Nephron (organoid): ENCODE results near the gene LAMB2.

Source experiments
- H3K27ac Mint-ChIP-seq, 3 experiments: 2 replicates each; pipeline ENCODE4 v1.8.0; 2020; ENCODE audit warnings: mixed read lengths in 3 of 3, mild to moderate bottlenecking in 2 of 3, moderate library complexity in 1 of 3
- H3K27me3 Mint-ChIP-seq: 2 replicates; pipeline ENCODE4 v1.8.0; 2021; ENCODE audit warnings: low read depth, mild to moderate bottlenecking, moderate library complexity, mixed read lengths
- H3K36me3 Mint-ChIP-seq: 2 replicates; pipeline ENCODE4 v1.8.0; 2020; ENCODE audit warnings: low read depth, mixed read lengths
- H3K4me1 Mint-ChIP-seq: 2 replicates; pipeline ENCODE4 v1.8.0; 2020; ENCODE audit warnings: mixed read lengths
- H3K4me3 Mint-ChIP-seq, 3 experiments: 2 replicates each; pipeline ENCODE4 v1.8.0; 2020; ENCODE audit warnings: mild to moderate bottlenecking in 3 of 3, mixed read lengths in 3 of 3, moderate library complexity in 2 of 3
- H3K9me3 Mint-ChIP-seq: 2 replicates; pipeline ENCODE4 v1.8.0; 2020; ENCODE audit warnings: mixed read lengths
- CTCF ChIP-seq, 3 experiments: fragments of 200-600 bp; sonication (generic); IDR thresholded peaks; one replicate each; pipeline ENCODE4 v1.5.0; 2021; ENCODE audit warnings: antibody characterized with exemption in 3 of 3; ENCODE audit not compliant: unreplicated experiment in 3 of 3

The LAMB2 gene

GRCh38 chr3:49135499-49135898 lies 2.6 kb upstream of the LAMB2 start:
- peak overlapping the region; percentile 98 to 99 (median 98) for H3K4me3 Mint-ChIP-seq
- no peak for TF ChIP-seq CTCF (IDR thresholded peaks at IDR 0.05; ENCODE audit: unreplicated experiment in 3 of 3)
- H3K36me3 Mint-ChIP-seq = peaks cover 4% of the 10 kb centered on the region
- peaks cover 15% of the 10 kb centered on the region for H3K4me1 Mint-ChIP-seq
- peak overlapping the region; percentile 57 to 98 (median 94) for H3K27ac Mint-ChIP-seq
- H3K27me3 Mint-ChIP-seq = peaks cover 5% of the 10 kb centered on the region
- no peaks in the 10 kb centered on the region for H3K9me3 Mint-ChIP-seq

- Mint-ChIP-seq H3K4me1 (peaks cover 16% of the 10 kb centered on the region), H3K27ac (peak overlapping the region; percentile 57 to 98 (median 94)), H3K4me3 (peak overlapping the region; percentile 98 to 99 (median 98)), H3K36me3 (peaks cover 8% of the 10 kb centered on the region), H3K9me3 (no peaks in the 10 kb centered on the region), H3K27me3 (no peaks in the 10 kb centered on the region)
- TF ChIP-seq CTCF (IDR thresholded peaks at IDR 0.05; ENCODE audit: unreplicated experiment in 3 of 3) = no peak
Observed at GRCh38 chr3:49134471-49135265, 1.8 kb upstream of the LAMB2 start.

- Mint-ChIP-seq H3K9me3 (no peaks in the 10 kb centered on the region), H3K4me3 (peak overlapping the region; percentile 98 to 99 (median 98)), H3K4me1 (peaks cover 19% of the 10 kb centered on the region), H3K27ac (peak overlapping the region; percentile 77 to 98 (median 88)), H3K27me3 (no peaks in the 10 kb centered on the region), H3K36me3 (peaks cover 19% of the 10 kb centered on the region)
- TF ChIP-seq CTCF (IDR thresholded peaks at IDR 0.05; ENCODE audit: unreplicated experiment in 3 of 3) = no peak
Observed at GRCh38 chr3:49133226-49133951, 539 bp upstream of the LAMB2 start.

DNA sequence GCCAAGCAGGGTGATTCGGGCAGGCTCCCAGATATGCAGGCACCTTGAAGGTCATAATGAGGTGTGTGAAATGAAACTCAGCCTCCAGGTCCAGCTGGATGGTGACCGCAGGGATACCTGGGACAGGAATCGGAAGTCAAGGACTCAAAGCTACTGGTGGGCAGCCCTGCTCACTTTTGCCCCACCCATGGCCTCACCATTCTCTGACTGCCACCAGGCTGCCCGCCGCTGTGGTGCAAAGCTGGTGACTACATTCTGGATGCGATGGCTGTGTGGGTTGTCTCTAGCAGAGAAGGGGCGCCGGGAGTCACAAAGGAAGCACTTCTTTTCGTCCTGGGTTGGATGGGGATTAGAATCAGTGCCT lies 795 bp downstream of the LAMB2 start:
- Mint-ChIP-seq H3K36me3 (peaks cover 19% of the 10 kb centered on the region), H3K4me3 (peak overlapping the region; percentile 98 to 99 (median 98)), H3K4me1 (peaks cover 19% of the 10 kb centered on the region), H3K9me3 (no peaks in the 10 kb centered on the region), H3K27ac (peak overlapping the region; percentile 77 to 98 (median 80)), H3K27me3 (no peaks in the 10 kb centered on the region)
- TF ChIP-seq CTCF (IDR thresholded peaks at IDR 0.05; ENCODE audit: unreplicated experiment in 3 of 3) = no peak

DNA sequence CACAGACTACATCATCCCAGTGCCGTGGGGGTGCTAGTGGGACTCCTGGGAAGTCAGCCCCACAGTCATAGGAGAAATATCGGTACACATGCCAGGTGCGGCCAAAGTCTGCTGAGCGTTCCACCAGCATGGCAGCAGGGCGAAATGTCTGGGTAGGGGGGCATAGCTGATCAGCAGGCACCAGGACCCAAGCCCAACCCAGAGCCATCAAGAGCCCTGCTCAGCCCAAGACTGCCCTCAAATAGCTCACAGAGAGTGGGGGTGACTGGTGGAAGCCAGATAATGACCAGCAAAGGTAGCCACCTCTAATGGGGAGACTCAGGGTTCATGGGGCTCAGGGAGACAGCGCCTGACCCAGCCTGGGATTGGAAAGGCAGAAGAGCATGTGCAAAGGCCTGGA lies 1.3 kb downstream of the LAMB2 start:
- no peaks in the 10 kb centered on the region for H3K27me3 Mint-ChIP-seq
- no peaks in the 10 kb centered on the region for H3K9me3 Mint-ChIP-seq
- peaks cover 21% of the 10 kb centered on the region for H3K36me3 Mint-ChIP-seq
- peak overlapping the region; percentile 98 to 99 (median 98) for H3K4me3 Mint-ChIP-seq
- TF ChIP-seq CTCF (IDR thresholded peaks at IDR 0.05; ENCODE audit: unreplicated experiment in 3 of 3) = no peak
- H3K4me1 Mint-ChIP-seq = peaks cover 19% of the 10 kb centered on the region
- peak overlapping the region; percentile 77 to 98 (median 80) for H3K27ac Mint-ChIP-seq
